GM13976 (cell line): ENCODE results near the gene AGXT.

Experiments
- DNase-seq: peaks from one replicate; pipeline ENCODE4 v3.0.0; 2012; ENCODE audit warnings: low spot score
- in situ Hi-C: fragments of 300-500 bp; cut with MboI; formaldehyde crosslinking; loops from one replicate; pipeline ENCODE4 v1.12.0; 2022; ENCODE audit warnings: low sequenced_read_pairs, mixed read lengths, inconsistent platforms; ENCODE audit not compliant: unreplicated experiment
- TF ChIP-seq, protein P1 (sequence below): IDR thresholded peaks from 2 replicates; pipeline ENCODE4 v1.5.1; 2012; ENCODE audit warnings: borderline replicate concordance, mild to moderate bottlenecking; ENCODE audit not compliant: insufficient read depth; ENCODE audit errors: extremely low read depth, missing control alignments, control extremely low read depth

The AGXT gene

GRCh38 chr2:240822280-240822847 is 46.3 kb upstream of the AGXT start:
- TF ChIP-seq, protein P1, sequence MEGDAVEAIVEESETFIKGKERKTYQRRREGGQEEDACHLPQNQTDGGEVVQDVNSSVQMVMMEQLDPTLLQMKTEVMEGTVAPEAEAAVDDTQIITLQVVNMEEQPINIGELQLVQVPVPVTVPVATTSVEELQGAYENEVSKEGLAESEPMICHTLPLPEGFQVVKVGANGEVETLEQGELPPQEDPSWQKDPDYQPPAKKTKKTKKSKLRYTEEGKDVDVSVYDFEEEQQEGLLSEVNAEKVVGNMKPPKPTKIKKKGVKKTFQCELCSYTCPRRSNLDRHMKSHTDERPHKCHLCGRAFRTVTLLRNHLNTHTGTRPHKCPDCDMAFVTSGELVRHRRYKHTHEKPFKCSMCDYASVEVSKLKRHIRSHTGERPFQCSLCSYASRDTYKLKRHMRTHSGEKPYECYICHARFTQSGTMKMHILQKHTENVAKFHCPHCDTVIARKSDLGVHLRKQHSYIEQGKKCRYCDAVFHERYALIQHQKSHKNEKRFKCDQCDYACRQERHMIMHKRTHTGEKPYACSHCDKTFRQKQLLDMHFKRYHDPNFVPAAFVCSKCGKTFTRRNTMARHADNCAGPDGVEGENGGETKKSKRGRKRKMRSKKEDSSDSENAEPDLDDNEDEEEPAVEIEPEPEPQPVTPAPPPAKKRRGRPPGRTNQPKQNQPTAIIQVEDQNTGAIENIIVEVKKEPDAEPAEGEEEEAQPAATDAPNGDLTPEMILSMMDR: no peak
- in situ Hi-C loops: no loop called here
- no peak for DNase-seq

DNA sequence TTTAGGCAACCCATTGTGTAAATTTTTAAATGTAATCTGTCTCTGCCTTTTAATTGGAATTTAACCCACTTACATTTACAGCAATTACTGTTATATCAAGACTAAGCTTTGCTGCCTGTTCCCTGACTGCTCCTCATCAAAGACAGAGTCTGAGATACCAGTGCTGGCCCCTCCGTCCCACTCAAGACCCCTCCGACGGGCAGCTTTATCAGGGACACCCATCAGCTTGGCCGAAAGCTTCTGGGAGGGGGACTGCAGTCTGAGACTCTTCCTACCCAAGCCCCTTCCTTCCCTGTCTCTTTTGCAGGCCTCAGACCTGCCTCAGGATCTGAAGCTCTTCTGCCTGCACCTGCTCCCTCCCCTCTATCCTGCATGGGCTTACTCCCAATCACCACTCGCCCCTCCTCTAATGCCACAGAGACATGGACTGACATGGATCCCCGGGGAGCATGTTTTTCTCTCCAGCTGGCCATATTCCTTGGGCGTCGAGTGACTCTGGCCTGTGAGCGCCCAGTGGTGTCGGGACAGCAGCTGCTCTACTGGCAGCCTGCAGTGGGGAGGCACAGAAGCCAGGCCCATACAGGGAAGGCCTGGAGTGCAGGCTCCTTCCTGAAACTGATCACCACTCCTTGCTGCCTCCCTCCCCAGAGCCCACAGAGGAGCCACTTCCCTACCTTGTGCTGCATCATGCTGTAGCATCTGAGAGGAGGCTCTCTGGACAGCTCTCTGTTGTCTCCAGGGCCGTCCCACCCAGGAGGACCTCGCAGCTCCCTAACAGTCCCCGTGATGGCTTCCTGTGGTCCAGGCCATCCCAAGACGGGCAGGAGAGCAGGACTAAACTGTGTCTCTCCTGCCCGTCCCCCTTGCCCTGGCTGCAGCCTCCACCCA is 44.9 kb upstream of the AGXT start:
- DNase-seq: no peak

DNA sequence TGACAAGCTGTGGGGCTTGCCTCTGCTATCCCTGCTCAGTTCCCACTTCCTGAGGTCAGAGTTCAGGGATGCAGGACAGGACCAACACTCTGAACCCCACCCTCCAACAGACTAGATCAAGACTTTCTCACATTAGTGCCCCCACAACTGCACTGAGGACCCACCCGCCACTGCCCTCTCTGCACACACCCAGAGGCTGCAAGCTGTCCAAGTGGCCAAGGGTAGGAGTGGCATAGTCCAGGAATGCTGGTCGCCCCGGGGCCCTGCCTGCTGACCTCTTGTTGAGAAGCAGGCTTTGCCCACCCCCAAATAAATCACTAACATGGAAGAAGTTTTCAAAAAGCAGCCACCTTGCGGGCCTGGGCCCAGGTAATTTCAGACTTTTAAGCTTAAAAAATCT is 43.1 kb upstream of the AGXT start:
- TF ChIP-seq, protein P1: no peak
- DNase-seq: no peak
- in situ Hi-C loops: no loop called here

More for the DNA sequence above, 44.9 kb upstream of the AGXT start:
- in situ Hi-C loops: no loop called here
- TF ChIP-seq, protein P1: no peak

- in situ Hi-C loops: no loop called here
- TF ChIP-seq, protein P1: no peak
- peak; percentile 37 for DNase-seq
Observed at GRCh38 chr2:240831594-240832204, 36.9 kb upstream of the AGXT start.

GRCh38 chr2:240832205-240832727 is 36.4 kb upstream of the AGXT start:
- in situ Hi-C loops: no loop called here

GRCh38 chr2:240832921-240833494 is 35.6 kb upstream of the AGXT start:
- TF ChIP-seq, protein P1: no peak
- in situ Hi-C loops: no loop called here
- DNase-seq: no peak

More at GRCh38 chr2:240832205-240832727, 36.4 kb upstream of the AGXT start:
- TF ChIP-seq, protein P1: no peak
- peak; percentile 98 for DNase-seq
